Measurements from ENCODE around the gene PCSK1N. TPM values are rescaled to one million over a fixed set of nuclear protein-coding genes. Genes with fewer than 3 reads are reported as not detected.

Gene PCSK1N
- total RNA-seq, 1 donor from 2014 or later = 4.3 TPM

DNA sequence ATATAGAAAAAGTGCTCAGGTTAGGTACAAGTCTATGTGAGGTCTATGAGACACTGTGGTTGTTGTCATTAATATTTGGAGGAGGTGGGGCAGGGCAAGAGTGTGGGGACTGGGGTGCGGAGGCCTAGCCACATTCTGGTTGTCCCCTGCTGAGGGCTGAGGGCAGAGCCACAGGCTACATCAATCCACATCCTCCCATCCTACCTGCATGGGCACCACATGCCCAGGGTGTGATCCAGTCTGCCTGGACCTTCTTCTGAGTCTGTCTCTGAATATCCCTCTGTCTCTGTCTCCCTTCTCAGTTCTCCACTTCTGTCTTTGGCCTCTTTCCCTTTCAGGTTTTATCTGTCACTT is 50.2 kb downstream of the PCSK1N start:
- H3K9me3 ChIP-seq = no peaks in the 10 kb centered on the region
- H3K36me3 ChIP-seq = no peaks in the 10 kb centered on the region
- ATAC-seq = no peak
- DNase-seq = no peak
- H3K27ac ChIP-seq = no peak overlapping the region
- intact Hi-C loops (cut with DNase I) = no loop called here
- H3K4me3 ChIP-seq = no peak overlapping the region
- no peaks in the 10 kb centered on the region for H3K4me1 ChIP-seq
- no peaks in the 10 kb centered on the region for H3K27me3 ChIP-seq
- TF ChIP-seq CTCF (IDR thresholded peaks at IDR 0.05) = no peak

DNA sequence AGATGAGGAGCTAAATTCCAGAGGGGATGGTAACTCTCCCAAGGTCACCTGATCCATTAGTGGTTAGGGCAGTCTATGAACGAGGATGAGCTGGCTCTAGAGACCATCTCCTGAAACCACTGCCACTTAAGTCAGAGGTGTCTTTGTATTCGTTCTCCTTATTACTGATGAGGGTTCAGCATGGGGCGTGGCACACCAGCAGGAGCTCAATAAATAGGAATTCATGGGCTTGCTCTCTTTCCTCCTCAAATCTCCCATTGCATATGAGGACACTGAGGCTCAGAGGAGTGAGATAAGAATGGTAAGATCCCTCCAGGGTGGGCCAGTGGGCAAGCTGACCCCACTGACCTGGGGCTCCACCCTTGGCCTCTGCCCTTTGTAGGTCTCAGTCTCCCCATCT is 50.7 kb downstream of the PCSK1N start:
- H3K4me1 ChIP-seq = no peaks in the 10 kb centered on the region
- intact Hi-C loops (cut with DNase I) = no loop called here

GRCh38 chrX:48782795-48783194 is 52.6 kb downstream of the PCSK1N start:
- Histone ChIP-seq H3K36me3 (no peaks in the 10 kb centered on the region), H3K4me3 (no peak overlapping the region), H3K4me1 (no peaks in the 10 kb centered on the region), H3K27ac (no peak overlapping the region), H3K27me3 (no peaks in the 10 kb centered on the region), H3K9me3 (no peaks in the 10 kb centered on the region)
- no peak for TF ChIP-seq CTCF (IDR thresholded peaks at IDR 0.05)
- ATAC-seq = no peak
- DNase-seq = no peak
- intact Hi-C loops (cut with DNase I) = no loop called here

More for the DNA sequence above, 50.7 kb downstream of the PCSK1N start:
- no peak overlapping the region for H3K4me3 ChIP-seq
- no peak for ATAC-seq
- no peak for TF ChIP-seq CTCF (IDR thresholded peaks at IDR 0.05)
- H3K27ac ChIP-seq = no peak overlapping the region
- no peaks in the 10 kb centered on the region for H3K9me3 ChIP-seq
- DNase-seq = no peak
- no peaks in the 10 kb centered on the region for H3K36me3 ChIP-seq
- H3K27me3 ChIP-seq = no peaks in the 10 kb centered on the region

DNA sequence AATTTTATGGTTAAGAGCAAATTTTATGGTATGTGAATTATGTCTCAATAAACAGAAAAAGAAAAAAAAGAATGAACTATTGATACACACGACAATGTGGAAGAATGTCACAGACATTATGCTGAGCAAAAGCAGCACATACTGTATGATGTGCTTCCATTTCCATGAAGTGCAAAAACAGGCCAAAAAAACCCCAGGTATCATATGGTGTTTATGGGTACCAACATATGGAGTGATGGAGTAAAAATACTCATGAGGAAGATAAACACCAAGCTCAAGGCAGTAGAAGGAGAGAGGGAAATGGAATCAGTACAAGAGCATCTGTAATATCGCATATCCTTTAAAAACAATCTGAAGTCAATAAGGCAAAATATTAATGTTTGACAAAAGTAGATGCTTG is 53.2 kb downstream of the PCSK1N start:
- DNase-seq = no peak
- no peak for TF ChIP-seq CTCF (IDR thresholded peaks at IDR 0.05)
- H3K4me1 ChIP-seq = no peaks in the 10 kb centered on the region
- no peak overlapping the region for H3K4me3 ChIP-seq
- no peak overlapping the region for H3K27ac ChIP-seq
- no peaks in the 10 kb centered on the region for H3K9me3 ChIP-seq
- intact Hi-C loops (cut with DNase I) = no loop called here
- ATAC-seq = no peak
- H3K36me3 ChIP-seq = no peaks in the 10 kb centered on the region
- no peaks in the 10 kb centered on the region for H3K27me3 ChIP-seq

- no peak for TF ChIP-seq CTCF (IDR thresholded peaks at IDR 0.05)
- no peak overlapping the region for H3K4me3 ChIP-seq
- no peaks in the 10 kb centered on the region for H3K9me3 ChIP-seq
- H3K36me3 ChIP-seq = no peaks in the 10 kb centered on the region
- DNase-seq = no peak
- no peaks in the 10 kb centered on the region for H3K4me1 ChIP-seq
- intact Hi-C loops (cut with DNase I) = no loop called here
- no peak overlapping the region for H3K27ac ChIP-seq
- ATAC-seq = no peak
- no peaks in the 10 kb centered on the region for H3K27me3 ChIP-seq
Measured at GRCh38 chrX:48781705-48782104, 53.7 kb downstream of the PCSK1N start.

Other genes starting within 250 kb of the PCSK1N start
- gene WDR13, start 238.1 kb downstream of the PCSK1N start, total RNA-seq = 121 TPM
- gene WAS, start 151.8 kb downstream of the PCSK1N start, total RNA-seq = 25.3 TPM
- 3.0 TPM for gene SUV39H1, start 138.9 kb downstream of the PCSK1N start, total RNA-seq
- 2.6 TPM for gene GLOD5, start 73.9 kb downstream of the PCSK1N start, total RNA-seq
- gene GATA1, start 49.0 kb downstream of the PCSK1N start, total RNA-seq = 0.87 TPM
- gene HDAC6, start 33.5 kb downstream of the PCSK1N start, total RNA-seq = 94.2 TPM
- gene ERAS, start 9.1 kb downstream of the PCSK1N start, total RNA-seq = not detected
- gene TIMM17B, start 62.2 kb upstream of the PCSK1N start, total RNA-seq = 32.9 TPM
- 61.3 TPM for gene PQBP1, start 62.3 kb upstream of the PCSK1N start, total RNA-seq
- gene SLC35A2, start 76.0 kb upstream of the PCSK1N start, total RNA-seq = 22.6 TPM
- 14.4 TPM for gene PIM2, start 83.4 kb upstream of the PCSK1N start, total RNA-seq
- 42.6 TPM for gene OTUD5, start 122.0 kb upstream of the PCSK1N start, total RNA-seq
- 1.2 TPM for gene KCND1, start 136.2 kb upstream of the PCSK1N start, total RNA-seq
- gene GRIPAP1, start 166.7 kb upstream of the PCSK1N start, total RNA-seq = 52.8 TPM
- 62.4 TPM for gene TFE3, start 207.7 kb upstream of the PCSK1N start, total RNA-seq
- 10.8 TPM for gene CCDC120, start 223.4 kb upstream of the PCSK1N start, total RNA-seq
- 17.3 TPM for gene PRAF2, start 238.4 kb upstream of the PCSK1N start, total RNA-seq
- gene WDR45, start 244.3 kb upstream of the PCSK1N start, total RNA-seq = 63.2 TPM